MV-4-11 (cell line): ENCODE data around the gene CTTN.

Experiments used
- DNase-seq: peaks from one replicate; lab custom pipeline; 2025; lab: John Stamatoyannopoulos, UW

The CTTN gene

DNA sequence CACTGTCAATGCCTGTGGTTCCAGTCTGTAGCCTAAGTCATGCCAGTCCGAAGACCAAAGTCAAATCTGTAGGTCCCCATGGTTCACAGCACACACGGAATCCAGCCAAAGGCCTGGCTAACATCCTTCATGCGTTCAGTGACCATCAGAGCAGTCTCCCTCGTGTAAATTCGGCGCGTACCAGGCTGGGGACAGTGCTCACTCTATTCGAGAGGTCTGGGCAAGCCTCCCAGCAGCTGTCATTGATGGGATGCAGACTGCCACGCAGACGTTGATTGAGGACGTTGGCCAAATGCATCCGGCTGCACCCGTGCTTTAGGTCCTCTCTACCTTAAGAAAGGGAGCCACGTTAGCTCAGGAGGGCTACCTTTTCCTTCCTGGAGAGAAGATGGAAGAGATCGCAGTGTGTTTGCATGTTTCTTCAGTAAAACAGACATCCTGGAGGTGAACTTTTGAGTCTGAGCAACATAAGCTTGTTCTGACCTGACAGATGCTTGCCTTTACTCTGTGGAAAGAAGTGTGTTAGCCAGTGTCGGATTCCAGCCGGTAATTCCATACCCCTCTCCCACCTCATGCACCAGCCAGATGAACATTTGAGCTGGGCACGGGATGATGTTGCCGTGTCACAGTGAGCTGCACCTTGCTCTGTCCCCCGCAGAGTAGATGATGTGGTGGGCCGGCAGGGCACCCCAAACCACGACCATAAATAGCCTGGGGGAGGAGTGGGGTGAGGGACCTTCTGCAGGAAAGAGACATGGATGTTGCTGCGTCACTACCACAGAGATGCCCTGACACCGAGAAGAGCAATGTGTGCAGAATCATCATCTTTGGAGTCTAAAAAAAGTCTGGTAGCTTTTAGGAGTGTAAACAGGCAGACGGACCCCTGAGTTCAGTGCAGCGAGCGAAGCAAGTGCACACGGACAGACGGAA is 12.2 kb downstream of the CTTN start:
- DNase-seq: no peak

DNA sequence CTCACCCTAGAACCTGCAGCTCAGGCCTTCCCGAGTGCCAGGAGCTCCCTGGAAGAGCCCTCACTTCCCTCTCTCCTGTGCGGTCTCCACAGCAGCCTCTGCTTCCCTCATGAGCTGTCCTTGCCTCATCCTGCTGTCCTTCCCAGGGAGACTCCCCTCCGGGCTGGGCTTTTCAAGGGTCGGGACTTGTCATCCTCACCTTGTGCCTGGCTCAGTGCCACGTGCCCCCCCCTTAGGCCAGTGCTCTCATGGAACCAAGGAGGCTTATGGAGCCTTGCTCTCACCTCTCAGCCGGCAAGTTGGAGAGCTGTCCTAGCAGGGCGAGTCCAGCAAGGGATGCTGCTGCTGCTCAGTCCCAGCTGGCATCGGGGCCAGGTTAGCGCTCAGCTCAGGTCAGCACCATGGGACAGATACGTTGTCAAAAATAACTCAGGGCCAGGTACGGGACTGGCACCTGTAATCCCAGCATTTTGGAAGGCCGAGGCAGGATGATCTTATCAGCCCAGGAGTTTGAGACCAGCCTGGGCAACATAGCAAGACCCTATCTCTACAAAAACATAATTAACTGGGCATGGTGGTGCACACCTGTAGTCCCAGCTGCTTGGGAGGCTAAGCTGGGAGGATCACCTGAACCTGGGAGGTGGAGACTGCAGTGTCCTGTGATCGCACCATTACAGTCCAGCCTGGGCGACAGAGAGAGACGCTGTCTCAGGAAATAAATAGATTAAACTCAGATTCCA is 13.6 kb downstream of the CTTN start:
- DNase-seq: no peak

DNA sequence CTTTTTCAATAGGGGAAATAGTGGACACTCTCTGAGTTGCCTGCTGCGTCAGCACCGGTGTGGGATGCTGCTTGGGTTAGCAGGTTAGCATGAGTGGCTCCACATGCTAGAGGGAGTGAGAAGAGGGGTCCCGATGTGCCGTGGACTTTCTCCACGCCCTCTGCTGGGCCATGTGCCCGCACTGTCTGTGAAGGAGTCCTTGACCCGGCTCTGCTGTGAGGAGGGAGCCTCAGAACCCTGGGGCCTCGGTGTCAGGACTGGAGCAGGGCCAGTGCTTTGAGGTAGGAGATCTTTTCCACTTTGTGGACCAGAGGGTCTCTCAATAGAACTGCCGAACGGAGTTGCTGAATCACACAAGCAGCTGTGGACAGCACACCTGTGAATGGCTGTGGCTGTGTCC is 14.8 kb downstream of the CTTN start:
- DNase-seq: no peak

DNA sequence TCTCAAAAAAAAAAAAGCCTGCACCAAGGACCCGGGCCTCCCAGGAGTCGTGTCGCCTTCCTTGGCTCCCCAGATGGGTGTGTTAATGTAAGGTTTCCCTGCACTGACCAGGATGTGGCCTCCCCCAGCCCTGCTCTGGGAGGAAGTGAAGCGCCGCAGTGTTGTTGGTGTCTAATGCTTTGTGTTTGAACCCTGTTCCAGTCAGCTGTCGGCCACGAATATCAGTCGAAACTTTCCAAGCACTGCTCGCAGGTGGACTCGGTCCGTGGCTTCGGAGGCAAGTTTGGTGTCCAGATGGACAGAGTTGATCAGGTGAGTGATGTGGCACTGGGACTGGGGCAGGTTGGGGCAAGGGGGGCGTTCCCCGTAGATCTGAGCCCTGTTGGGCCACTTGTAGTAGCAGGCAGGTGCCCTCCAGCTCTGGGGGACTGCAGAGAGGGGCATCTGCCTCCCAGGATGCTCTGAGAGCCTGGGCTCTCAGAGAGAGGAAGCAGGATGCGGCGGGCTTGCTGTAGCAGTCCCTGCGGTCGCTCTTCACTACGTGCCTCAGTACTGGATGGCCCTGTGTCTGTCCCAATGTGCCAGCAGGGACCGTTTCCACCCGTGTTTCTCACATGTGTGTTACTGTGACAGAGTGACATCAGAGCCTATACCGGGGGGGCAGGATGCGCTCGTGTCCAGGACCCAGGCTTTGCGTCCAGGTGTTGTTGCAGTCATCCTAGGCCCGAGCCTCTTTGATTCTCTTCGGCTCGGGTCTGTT is 16.2 kb downstream of the CTTN start:
- no peak for DNase-seq

DNA sequence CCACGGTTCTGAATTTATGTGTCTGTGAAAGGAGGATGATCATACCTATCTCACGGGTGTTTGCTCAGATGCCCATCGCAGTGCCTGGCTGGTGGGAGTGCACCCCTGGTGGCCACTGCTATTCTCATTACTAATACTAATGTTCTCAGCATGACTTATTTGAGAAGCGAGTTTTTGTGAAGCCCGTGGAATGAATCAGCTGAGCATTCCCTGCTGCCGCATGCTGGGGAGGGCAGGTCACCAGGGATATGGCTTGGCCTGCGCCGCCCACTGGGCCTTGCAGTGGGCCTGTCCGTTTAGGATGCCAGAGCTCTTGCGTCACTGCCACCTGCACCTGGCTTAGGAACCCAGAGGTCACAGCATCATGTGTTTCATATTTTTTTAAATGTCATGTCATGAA is 16.9 kb downstream of the CTTN start:
- DNase-seq: no peak

DNA sequence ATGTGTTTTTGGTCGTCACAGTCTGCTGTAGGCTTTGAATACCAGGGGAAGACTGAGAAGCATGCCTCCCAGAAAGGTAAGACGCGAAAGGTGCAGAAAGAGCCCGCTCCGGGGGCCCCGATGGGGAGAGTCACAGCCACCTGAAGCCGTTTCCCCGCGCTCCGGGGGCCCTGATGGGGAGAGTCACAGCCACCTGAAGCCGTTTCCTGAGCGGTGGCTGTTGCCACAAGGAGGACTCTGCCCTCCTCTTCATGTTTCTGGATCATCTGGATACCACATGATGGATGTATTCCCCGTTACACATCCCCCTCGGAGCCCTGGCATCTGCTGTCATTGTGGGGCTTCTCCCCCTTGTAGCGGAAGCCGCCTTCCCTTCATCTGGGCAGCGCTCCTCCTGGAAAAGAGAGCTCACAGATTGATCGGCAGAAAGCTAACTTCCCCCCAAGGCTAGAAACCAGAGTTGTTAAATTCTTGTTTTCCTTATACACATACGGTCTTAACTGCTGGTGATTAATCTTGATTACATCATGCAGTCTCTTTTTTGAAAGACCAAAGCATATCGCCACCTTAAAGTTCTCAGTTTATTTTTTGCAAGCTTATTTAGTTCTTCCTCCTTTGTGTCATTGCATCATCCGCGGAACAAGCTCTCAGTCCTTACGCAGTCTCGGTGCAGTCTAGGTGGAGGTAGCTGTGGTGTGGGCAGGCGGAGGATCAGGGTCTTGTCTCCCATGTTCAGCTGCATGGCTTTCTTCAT is 17.5 kb downstream of the CTTN start:
- DNase-seq: peak; percentile 93

DNA sequence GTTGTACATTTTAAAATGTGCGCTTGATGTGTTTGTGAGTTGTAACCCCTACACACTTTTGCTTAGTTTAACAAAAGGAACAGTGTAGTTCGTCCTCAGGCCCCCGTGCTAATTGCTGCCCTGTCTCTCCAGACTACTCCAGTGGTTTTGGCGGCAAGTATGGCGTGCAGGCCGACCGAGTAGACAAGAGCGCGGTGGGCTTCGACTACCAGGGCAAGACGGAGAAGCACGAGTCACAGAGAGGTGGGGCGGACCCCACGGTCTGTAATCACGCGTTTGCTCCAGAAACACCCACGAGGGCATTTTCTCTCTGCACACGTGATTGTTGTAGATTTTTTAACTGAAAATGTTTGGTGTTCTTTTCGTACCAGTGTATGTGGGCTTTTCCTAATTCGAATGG is 18.6 kb downstream of the CTTN start:
- no peak for DNase-seq

DNA sequence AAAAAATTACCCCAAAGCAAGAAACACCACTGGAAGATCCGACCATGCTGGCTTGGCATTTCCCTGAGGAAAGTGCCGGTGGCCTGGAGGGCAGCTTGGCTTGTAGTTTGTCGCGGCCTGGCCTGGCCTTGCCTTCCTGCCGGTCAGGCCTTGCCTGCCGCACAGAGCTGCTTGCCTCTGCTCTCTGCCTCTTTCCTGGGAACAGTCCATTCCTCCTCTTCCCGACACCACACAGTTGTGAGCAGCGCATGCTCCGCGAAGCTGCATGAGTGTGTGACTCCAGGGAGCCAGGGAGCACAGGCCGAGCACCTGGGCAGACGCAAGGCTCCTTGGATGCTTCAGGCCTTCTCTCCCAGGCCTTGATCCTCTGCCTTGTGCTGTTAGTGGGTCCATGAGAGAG is 19.8 kb downstream of the CTTN start:
- no peak for DNase-seq

DNA sequence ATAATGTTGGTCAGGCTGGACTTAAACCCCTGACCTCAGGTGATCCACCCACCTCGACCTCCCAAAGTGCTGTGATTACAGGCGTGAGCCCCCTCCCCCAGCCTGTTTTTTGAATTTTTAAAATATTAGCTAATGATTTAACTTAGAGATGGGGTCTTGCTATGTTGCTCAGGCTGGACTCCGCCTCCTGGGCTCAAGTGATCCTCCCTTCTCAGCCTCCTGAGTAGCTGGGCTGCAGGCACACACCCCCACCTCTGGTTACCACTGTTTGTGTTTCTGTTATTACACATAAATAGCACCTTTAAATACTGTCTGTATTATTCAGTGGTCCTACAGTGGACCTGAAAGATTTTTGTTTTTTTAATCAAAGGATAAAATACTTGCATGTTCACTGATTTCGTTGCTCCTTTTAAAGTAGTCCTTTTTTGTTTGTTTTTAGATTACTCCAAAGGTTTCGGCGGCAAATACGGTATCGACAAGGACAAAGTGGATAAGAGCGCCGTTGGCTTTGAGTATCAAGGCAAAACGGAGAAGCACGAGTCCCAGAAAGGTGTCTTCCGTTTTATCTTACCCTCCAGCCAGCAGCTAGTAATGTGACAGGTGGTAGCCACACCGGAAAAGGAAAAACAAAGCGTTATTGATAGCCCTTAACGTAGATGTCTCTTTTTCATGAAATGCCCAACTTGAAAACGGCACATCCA is 21.1 kb downstream of the CTTN start:
- DNase-seq: no peak

DNA sequence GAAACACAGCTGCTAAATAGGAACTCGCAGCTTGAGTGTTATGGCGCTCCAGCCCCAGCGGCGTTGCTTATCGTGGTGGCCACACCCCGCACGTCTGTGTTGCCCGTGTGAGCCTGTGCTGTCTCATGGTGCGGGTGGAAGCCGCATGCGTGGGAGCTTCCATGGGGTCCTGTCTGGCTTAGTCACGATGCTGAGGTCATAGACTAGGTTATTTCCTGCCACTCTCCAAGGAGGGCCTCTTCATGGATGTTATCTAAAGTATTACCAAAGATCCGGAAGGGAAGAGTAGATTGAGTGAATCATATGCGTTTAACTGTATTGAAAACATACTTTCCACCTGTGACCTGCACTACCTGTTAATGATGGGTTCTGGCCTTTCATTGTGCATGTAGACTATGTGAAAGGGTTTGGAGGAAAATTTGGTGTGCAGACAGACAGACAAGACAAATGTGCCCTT is 21.7 kb downstream of the CTTN start:
- DNase-seq: peak; percentile 39

DNA sequence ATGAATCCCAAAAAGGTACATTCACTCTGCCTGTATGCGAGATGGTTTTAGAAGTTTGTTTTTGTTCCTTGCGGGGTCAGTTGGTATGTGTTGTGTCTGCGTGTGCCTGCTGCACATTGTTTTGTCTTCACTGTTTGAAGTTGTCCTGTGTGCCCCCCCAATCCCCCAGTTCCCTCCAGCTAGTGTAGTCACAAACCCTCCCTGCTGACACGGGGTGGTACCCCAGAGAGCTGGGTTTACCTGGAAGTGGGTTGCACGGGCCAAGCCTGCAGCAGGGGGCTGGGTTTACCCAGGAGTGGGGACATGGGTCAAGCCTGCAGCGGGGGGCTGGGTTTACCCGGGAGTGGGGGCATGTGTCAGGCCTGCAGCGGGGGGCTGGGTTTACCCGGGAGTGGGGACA is 22.2 kb downstream of the CTTN start:
- DNase-seq: no peak

DNA sequence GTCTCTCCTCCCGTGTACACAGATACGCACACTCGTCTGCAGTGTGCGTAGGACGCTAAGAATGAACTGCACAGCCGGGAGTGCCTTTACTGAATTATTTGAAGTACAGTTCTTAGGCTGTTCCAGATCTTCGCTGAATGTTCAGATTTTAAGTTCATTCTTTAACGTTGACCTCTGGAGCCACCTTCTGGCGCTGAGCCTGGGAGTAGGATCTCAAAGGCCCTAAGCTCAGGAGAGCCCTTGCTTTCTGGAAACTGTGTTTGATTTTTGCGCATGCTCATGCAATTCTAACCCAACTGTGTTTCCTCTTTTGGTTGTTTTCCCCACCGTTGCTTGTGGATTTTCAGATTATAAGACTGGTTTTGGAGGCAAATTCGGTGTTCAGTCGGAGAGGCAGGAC is 22.8 kb downstream of the CTTN start:
- DNase-seq: peak; percentile 77

DNA sequence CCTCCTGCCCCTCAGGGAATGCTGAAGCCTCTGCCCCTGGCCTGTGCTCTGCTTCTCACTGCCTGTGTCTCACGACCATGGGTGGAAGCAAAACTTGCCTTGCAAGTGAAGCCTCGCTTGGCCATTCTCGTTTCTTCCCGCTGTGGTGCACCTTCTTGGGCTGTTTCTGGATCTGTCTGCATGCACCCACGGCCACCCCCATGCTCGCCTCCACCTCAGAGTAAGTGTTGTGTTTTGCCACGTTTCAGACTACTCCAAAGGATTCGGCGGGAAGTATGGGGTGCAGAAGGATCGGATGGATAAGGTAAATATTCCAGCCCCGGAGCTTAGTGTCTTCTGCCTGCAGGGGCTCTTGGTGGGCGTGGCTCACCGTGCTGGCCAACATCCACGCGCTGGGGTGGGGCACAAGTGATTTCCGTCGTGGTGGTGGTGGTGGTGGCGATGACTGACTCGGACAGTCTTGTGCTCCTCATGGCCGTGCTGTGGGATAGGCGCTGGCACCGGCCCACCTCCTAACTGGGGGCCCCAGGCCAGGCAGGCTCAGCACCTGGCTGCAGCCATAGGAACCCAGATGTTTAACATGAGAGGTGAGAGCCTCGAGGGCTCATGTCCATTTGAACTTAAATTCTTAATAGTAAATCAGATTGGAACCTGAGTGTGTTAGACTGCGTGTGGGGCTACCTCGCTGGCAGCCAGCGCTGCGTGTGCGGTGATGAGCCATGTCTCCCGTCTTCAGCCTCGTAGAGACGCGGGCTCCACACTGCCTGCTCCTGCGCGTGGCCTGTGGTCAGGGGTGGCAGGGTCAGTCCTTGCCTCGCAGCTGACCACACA is 24.6 kb downstream of the CTTN start:
- DNase-seq: no peak

DNA sequence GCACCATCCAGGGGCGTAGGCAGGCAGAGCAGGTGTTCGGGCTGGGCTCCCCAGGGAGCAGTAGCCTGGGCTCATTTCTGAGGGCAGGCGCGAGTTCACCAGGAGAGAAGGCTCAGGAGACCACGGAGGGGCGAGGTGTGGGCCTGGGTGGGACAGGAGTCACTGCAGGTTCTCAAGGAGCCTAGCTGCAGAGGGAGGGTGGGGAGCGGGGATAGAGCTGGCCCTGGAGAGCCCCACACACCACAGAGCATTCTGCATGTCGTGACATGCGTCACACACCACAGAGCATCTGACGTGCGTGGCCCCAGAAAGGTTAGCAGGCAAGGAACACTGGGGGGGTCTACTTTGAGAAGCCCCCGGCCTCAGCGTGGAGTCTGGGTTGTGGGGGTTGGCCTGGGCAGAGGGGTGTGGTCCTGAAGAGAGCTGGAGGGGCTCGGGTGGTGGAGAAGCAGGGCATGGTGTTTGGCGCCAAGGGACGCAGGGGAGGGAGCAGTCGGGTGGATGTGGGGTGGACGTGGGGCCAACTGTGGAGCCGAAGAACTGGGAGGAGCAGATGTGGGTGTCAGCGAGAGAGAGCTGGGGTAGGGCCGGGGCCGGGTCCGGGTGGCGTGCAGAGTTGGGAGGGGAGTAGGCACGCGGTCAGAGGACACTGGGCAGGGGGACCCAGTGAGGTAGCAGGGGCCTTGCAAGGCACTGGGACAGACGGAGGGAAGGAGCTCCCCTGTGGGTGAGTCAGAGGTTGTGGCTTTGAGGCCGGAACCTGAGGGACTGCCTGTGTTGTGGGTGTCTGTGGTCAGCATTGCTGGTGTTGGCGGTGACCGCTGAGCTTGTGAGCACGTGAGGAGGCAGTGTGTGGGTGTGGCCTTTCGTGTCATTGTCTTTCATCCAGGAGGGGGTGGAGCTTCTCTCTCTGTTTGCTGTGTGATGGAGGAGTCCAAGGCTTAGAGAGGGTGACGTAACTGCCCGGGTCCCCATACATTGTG is 25.5 kb downstream of the CTTN start:
- DNase-seq: peak; percentile 99

DNA sequence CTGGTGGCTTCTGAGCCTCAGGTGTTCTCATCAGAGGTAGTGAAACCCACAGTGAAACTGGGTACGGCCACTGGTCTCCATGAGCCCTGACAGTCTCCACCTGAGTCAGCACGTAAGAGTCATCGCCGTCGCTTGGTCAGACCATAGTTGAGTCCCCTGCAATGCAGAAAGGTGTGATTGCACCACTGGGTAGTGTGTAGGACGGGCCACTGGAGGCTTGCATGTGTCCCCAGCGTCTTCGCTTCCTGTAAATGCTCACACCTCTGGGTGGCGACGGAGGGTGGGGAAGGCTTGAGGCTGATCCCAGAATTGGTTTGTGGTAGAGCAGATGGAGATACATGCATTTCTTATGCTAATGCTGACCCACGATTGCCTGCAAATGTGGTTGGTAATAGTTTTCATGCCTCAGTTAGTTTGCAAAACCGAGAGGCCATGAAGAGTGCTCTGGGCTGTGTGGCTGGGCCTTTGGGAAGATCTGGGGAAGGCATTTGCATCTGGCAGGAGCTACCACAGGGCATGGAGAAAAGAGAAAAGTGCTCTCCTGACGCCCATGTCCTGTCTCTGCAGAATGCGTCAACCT is 26.5 kb downstream of the CTTN start:
- peak; percentile 62 for DNase-seq

DNA sequence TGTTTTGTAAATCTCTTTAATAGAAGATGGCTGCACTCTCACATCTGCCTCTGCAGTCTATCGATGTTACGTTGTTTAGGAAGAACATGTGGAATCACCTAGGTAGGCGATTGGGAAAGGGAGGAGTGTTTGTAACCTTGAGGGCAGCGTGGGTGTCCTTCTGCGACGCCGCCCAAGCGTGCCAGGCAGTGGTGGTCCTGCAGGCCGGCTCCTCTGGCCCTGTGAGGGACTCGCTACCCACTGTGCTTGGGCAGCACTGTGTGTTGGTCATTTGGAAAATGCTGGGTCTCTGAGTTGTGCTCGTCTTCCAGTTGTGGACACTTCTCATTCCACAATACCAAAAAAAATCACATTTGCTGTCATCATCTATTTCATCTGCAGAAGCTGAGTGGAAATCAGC is 29.1 kb downstream of the CTTN start:
- no peak for DNase-seq

DNA sequence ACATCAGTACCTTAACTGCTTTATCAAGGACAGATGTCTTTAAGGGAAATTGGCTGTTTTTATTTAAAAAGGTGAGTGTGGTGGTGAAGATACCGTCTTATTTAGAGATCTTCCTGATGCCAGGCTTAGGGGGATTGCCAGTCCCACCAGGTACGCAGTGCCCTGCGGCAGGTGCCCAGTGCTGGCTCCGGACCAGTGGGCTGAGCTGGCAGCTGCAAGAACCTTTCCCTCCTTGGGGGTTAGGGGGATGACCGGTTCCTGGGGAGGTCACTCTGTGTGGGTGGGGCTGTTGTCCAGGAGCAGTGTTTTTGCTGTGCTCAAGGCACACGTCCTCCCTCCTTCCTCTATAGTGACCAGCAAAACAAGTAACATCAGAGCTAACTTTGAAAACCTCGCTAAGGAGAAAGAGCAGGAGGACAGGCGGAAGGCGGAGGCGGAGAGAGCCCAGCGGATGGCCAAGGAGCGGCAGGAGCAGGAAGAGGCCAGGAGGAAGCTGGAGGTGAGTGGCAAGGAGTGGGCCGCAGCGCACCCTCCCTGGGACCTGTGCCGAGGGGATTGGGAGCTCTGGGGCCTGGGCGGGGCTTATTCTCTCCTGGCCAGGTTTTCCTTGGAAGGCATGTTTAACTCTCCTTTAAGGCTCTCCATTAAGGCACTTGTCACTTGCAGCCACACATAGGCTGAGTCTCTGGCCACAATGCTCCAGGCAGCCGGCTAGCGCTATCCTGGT is 30.5 kb downstream of the CTTN start:
- no peak for DNase-seq

DNA sequence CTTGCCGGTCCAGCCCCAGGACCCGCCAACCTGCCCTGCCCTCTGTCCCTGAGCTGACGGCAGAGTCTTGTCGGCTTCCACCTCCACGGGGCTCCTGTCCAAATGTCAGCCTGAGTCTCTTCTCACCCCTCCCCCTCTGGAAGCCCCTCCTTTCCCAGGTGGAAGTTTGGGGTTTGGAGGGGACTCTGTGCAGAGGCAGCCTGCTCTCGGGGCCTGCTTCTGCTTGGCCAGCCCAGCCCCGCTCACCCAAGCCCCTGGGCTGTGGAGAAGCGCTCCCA is 31.0 kb downstream of the CTTN start:
- no peak for DNase-seq
